ENCODE data around the gene FOXN3. TPM values are rescaled to one million over a fixed set of nuclear protein-coding genes. Genes with fewer than 3 reads are reported as not detected.
A peak's percentile ranks its signal among the peaks of the same experiment; 100 is the strongest.

The FOXN3 gene
- total and polyA plus RNA-seq, 10 of the 15 experiments (the other 5 are each of a cell fraction or from before 2014, with no cell fraction given): 4.5 to 68.9 (median 29.7) TPM

GRCh38 chr14:89417465-89418225 lies 612 bp upstream of the FOXN3 start (continued):
- TF ChIP-seq RCOR1 (conservative IDR thresholded peaks at IDR 0.05; ENCODE audit: low read depth, low read length): no peak
- no peak for TF ChIP-seq RBBP5 (conservative IDR thresholded peaks at IDR 0.05)
- TF ChIP-seq NFYA (IDR thresholded peaks at IDR 0.05; ENCODE audit: borderline replicate concordance, low read depth, low read length): no peak
- TF ChIP-seq CHD1 (IDR thresholded peaks at IDR 0.05; ENCODE audit: low read depth, low read length): no peak
- no peak for TF ChIP-seq SMAD1 (IDR thresholded peaks at IDR 0.05; ENCODE audit: low read depth, partially characterized antibody)
- TF ChIP-seq TAF1 (IDR thresholded peaks at IDR 0.05; ENCODE audit: borderline replicate concordance, low read depth, low read length): peak; percentile 39
- TF ChIP-seq PAX5 (IDR thresholded peaks at IDR 0.05; ENCODE audit: borderline replicate concordance, low read depth, low read length): no peak
- no peak for TF ChIP-seq HSF1 (IDR thresholded peaks at IDR 0.05; ENCODE audit: low read depth, low read length)
- no peak for TF ChIP-seq E2F4 (IDR thresholded peaks at IDR 0.05; ENCODE audit: low read depth, low read length)
- no peak for TF ChIP-seq CUX1 (IDR thresholded peaks at IDR 0.05; ENCODE audit: insufficient replicate concordance, low read depth, low read length)
- TF ChIP-seq YBX1 (IDR thresholded peaks at IDR 0.05): no peak
- no peak for TF ChIP-seq FOXK2 (IDR thresholded peaks at IDR 0.05)
- no peak for TF ChIP-seq NFXL1 (IDR thresholded peaks at IDR 0.05; ENCODE audit: borderline replicate concordance)
- TF ChIP-seq NR2C1 (IDR thresholded peaks at IDR 0.05): no peak; the same call in 1 of the 2 replicates
- no peak for TF ChIP-seq ZBED1 (IDR thresholded peaks at IDR 0.05; ENCODE audit: borderline replicate concordance)
- TF ChIP-seq ELK1 (IDR thresholded peaks at IDR 0.05; ENCODE audit: low read depth, low read length): no peak
- peak; percentile 68; the same call in 1 of the 2 replicates for TF ChIP-seq SMC3 (IDR thresholded peaks at IDR 0.05; ENCODE audit: borderline replicate concordance, low read length)
- TF ChIP-seq HCFC1 (IDR thresholded peaks at IDR 0.05; ENCODE audit: low read length): no peak
- TF ChIP-seq RB1 (IDR thresholded peaks at IDR 0.05; ENCODE audit: borderline replicate concordance): peak; percentile 17; the same call in 1 of the 2 replicates
- TF ChIP-seq MAX (IDR thresholded peaks at IDR 0.05; ENCODE audit: low read depth, low read length): peak; percentile 55; the same call in 1 of the 2 replicates
- no peak for TF ChIP-seq HDAC6 (IDR thresholded peaks at IDR 0.05; ENCODE audit: unreplicated experiment)
- TF ChIP-seq NR2C2 (IDR thresholded peaks at IDR 0.05; ENCODE audit: borderline replicate concordance, control insufficient read depth, insufficient read length, low read depth): no peak
